Fibroblast of lung (primary cell): Measurements from ENCODE around the gene HDAC2. TPM values are rescaled to one million over a fixed set of nuclear protein-coding genes. Genes with fewer than 3 reads are reported as not detected.

Experiments
- DNase-seq, 2 donors: peaks; one replicate each; pipeline versions ENCODE4 v3.0.0 to v3.0.0-alpha.2; 2010; ENCODE audit warnings: low read depth in 2 of 2
- H2AFZ ChIP-seq: 2 replicates; pipeline ENCODE4 v1.5.1; 2012; ENCODE audit warnings: low read length, control low read depth, inconsistent platforms
- H3K27ac ChIP-seq: 2 replicates; pipeline ENCODE4 v1.5.1; 2011; ENCODE audit warnings: low read length, control low read depth; ENCODE audit not compliant: insufficient read depth
- H3K27me3 ChIP-seq: 2 replicates; pipeline ENCODE4 v1.5.1; 2011; ENCODE audit warnings: mild to moderate bottlenecking, low read length; ENCODE audit not compliant: control insufficient read depth, insufficient read depth
- H3K36me3 ChIP-seq: 2 replicates; pipeline ENCODE4 v1.5.1; 2011; ENCODE audit warnings: low read length; ENCODE audit not compliant: control insufficient read depth, insufficient read depth
- H3K4me1 ChIP-seq: 2 replicates; pipeline ENCODE4 v1.5.1; 2011; ENCODE audit warnings: low read length; ENCODE audit not compliant: control insufficient read depth, insufficient read depth; ENCODE audit errors: extremely low read depth
- H3K4me2 ChIP-seq: 2 replicates; pipeline ENCODE4 v1.5.1; 2011; ENCODE audit warnings: low read length, control low read depth; ENCODE audit not compliant: insufficient read depth; ENCODE audit errors: extremely low read depth
- H3K4me3 ChIP-seq, 4 experiments: fragments of 200-600 bp in 1 of 4; sonication (generic) in 1 of 4; replicated peaks in 1 of 4; 2 replicates each; pipeline ENCODE4 v1.5.1; 2011 to 2016; ENCODE audit warnings: low read length in 4 of 4, low read depth in 3 of 4, mild to moderate bottlenecking in 3 of 4, control low read depth in 2 of 4, inconsistent platforms in 1 of 4, mixed read lengths in 1 of 4; ENCODE audit not compliant: insufficient read depth in 1 of 4; ENCODE audit errors: control extremely low read depth in 1 of 4
- H3K79me2 ChIP-seq: 2 replicates; pipeline ENCODE4 v1.5.1; 2012; ENCODE audit warnings: mild to moderate bottlenecking, low read length, inconsistent platforms; ENCODE audit not compliant: control insufficient read depth, insufficient read depth
- H3K9ac ChIP-seq: 2 replicates; pipeline ENCODE4 v1.5.1; 2011; ENCODE audit warnings: mild to moderate bottlenecking, low read length, control low read depth; ENCODE audit not compliant: insufficient read depth
- H3K9me3 ChIP-seq: 2 replicates; pipeline ENCODE4 v1.5.1; 2012; ENCODE audit warnings: low read depth, low read length; ENCODE audit not compliant: control insufficient read depth, insufficient read depth
- H4K20me1 ChIP-seq: 2 replicates; pipeline ENCODE4 v1.5.1; 2011; ENCODE audit warnings: low read length; ENCODE audit not compliant: control insufficient read depth, insufficient read depth; ENCODE audit errors: extremely low read depth
- CTCF ChIP-seq, 2 donors: IDR thresholded peaks in 1 of 2; conservative IDR thresholded peaks in 1 of 2; 1 replicate in 1 of 2; 2 replicates in 1 of 2; pipeline ENCODE4 v1.5.1; 2011 to 2012; ENCODE audit warnings: low read length in 2 of 2, control low read depth in 1 of 2, inconsistent platforms in 1 of 2, low read depth in 1 of 2, mild to moderate bottlenecking in 1 of 2
- EZH2 ChIP-seq: IDR thresholded peaks from 2 replicates; pipeline ENCODE4 v1.5.1; 2012; ENCODE audit warnings: low read length, control low read depth, mild to moderate bottlenecking; ENCODE audit errors: missing control alignments
- polyA plus RNA-seq, 2 donors: library from polyadenylated mRNA; depleted of rRNA in 1 of 2; stranded (reverse) in 1 of 2; unstranded in 1 of 2; fragments of >200 nt; gene quantifications; 2 replicates each; pipeline ENCODE4 v1.2.1, GENCODE V29; 2011 to 2012; ENCODE audit warnings: missing spikeins in 1 of 2
- total RNA-seq: library from RNA; depleted of rRNA; stranded (reverse); fragments of >200 nt; gene quantifications from 2 replicates; pipeline ENCODE4 v1.2.1, GENCODE V29; 2014

The HDAC2 gene
- total and polyA plus RNA-seq, 2 donors (not counting 1 experiment from before 2014, with no cell fraction given): 64.9 to 155 TPM

GRCh38 chr6:113953346-113953745, 17.6 kb downstream of the HDAC2 start:
- TF ChIP-seq EZH2 (no peak), CTCF (conservative IDR thresholded peaks at IDR 0.05 in 1 of 2, IDR thresholded peaks at IDR 0.05 in 1 of 2; ENCODE audit: low read depth in 1 of 2, low read length in 2 of 2) (no peak)
- Histone ChIP-seq H2AFZ (no peak overlapping the region), H4K20me1 (no peaks in the 10 kb centered on the region), H3K79me2 (peaks cover 3% of the 10 kb centered on the region), H3K4me3 (no peak overlapping the region), H3K27ac (no peak overlapping the region), H3K4me1 (peaks cover 4% of the 10 kb centered on the region), H3K9ac (no peak overlapping the region), H3K4me2 (no peak overlapping the region), H3K27me3 (no peaks in the 10 kb centered on the region), H3K9me3 (no peaks in the 10 kb centered on the region), H3K36me3 (peaks cover 6% of the 10 kb centered on the region)
- DNase-seq: peak; percentile 10 to 66

- DNase-seq: no peak
- no peak overlapping the region for H2AFZ ChIP-seq
- H3K27ac ChIP-seq: no peak overlapping the region
- no peaks in the 10 kb centered on the region for H3K9me3 ChIP-seq
- peaks cover 7% of the 10 kb centered on the region for H3K4me1 ChIP-seq
- no peaks in the 10 kb centered on the region for H4K20me1 ChIP-seq
- no peak for TF ChIP-seq CTCF (conservative IDR thresholded peaks at IDR 0.05 in 1 of 2, IDR thresholded peaks at IDR 0.05 in 1 of 2; ENCODE audit: low read depth in 1 of 2, low read length in 2 of 2)
- TF ChIP-seq EZH2: no peak
- no peak overlapping the region for H3K4me3 ChIP-seq
- peaks cover 9% of the 10 kb centered on the region for H3K36me3 ChIP-seq
- no peaks in the 10 kb centered on the region for H3K79me2 ChIP-seq
- H3K9ac ChIP-seq: no peak overlapping the region
- no peak overlapping the region for H3K4me2 ChIP-seq
- H3K27me3 ChIP-seq: no peaks in the 10 kb centered on the region
Observed at GRCh38 chr6:113949499-113949898, 21.4 kb downstream of the HDAC2 start.

- H4K20me1 ChIP-seq: no peaks in the 10 kb centered on the region
- no peaks in the 10 kb centered on the region for H3K27me3 ChIP-seq
- H3K36me3 ChIP-seq: peaks cover 8% of the 10 kb centered on the region
- H3K4me3 ChIP-seq: no peak overlapping the region
- H3K4me2 ChIP-seq: no peak overlapping the region
- no peak overlapping the region for H3K27ac ChIP-seq
- peaks cover 7% of the 10 kb centered on the region for H3K4me1 ChIP-seq
- H3K9ac ChIP-seq: no peak overlapping the region
- no peaks in the 10 kb centered on the region for H3K9me3 ChIP-seq
- no peaks in the 10 kb centered on the region for H3K79me2 ChIP-seq
- H2AFZ ChIP-seq: no peak overlapping the region
- peak; percentile 16 to 41 for DNase-seq
- TF ChIP-seq EZH2: no peak
- no peak for TF ChIP-seq CTCF (conservative IDR thresholded peaks at IDR 0.05 in 1 of 2, IDR thresholded peaks at IDR 0.05 in 1 of 2; ENCODE audit: low read depth in 1 of 2, low read length in 2 of 2)
Observed at GRCh38 chr6:113944701-113945100, 26.2 kb downstream of the HDAC2 start.
